Measurements from ENCODE around the gene XRCC1. TPM values are rescaled to one million over a fixed set of nuclear protein-coding genes. Genes with fewer than 3 reads are reported as not detected.
"Not testable (repeated sequence)": the region's sequence is repeated elsewhere in the genome, so short reads cannot be mapped to it uniquely, and the experiment has no call there.

XRCC1 gene
- total RNA-seq, 1 donor from 2014 or later: 10.5 TPM

GRCh38 chr19:43606569-43607229, 31.4 kb upstream of the XRCC1 start:
- peak; percentile 67 for DNase-seq (ENCODE audit: low read depth)
- H3K27me3 ChIP-seq (ENCODE audit: control insufficient read depth, insufficient read depth, low read length): no peaks in the 10 kb centered on the region
- TF ChIP-seq, protein P1, sequence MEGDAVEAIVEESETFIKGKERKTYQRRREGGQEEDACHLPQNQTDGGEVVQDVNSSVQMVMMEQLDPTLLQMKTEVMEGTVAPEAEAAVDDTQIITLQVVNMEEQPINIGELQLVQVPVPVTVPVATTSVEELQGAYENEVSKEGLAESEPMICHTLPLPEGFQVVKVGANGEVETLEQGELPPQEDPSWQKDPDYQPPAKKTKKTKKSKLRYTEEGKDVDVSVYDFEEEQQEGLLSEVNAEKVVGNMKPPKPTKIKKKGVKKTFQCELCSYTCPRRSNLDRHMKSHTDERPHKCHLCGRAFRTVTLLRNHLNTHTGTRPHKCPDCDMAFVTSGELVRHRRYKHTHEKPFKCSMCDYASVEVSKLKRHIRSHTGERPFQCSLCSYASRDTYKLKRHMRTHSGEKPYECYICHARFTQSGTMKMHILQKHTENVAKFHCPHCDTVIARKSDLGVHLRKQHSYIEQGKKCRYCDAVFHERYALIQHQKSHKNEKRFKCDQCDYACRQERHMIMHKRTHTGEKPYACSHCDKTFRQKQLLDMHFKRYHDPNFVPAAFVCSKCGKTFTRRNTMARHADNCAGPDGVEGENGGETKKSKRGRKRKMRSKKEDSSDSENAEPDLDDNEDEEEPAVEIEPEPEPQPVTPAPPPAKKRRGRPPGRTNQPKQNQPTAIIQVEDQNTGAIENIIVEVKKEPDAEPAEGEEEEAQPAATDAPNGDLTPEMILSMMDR (IDR thresholded peaks at IDR 0.05; ENCODE audit: insufficient read depth, low read length, severe bottlenecking): no peak
- no peak for FAIRE-seq
- H3K36me3 ChIP-seq (ENCODE audit: control insufficient read depth, insufficient read depth, low read length): peaks cover 1% of the 10 kb centered on the region
- no peak overlapping the region for H3K4me3 ChIP-seq (ENCODE audit: low read depth, low read length)

DNA sequence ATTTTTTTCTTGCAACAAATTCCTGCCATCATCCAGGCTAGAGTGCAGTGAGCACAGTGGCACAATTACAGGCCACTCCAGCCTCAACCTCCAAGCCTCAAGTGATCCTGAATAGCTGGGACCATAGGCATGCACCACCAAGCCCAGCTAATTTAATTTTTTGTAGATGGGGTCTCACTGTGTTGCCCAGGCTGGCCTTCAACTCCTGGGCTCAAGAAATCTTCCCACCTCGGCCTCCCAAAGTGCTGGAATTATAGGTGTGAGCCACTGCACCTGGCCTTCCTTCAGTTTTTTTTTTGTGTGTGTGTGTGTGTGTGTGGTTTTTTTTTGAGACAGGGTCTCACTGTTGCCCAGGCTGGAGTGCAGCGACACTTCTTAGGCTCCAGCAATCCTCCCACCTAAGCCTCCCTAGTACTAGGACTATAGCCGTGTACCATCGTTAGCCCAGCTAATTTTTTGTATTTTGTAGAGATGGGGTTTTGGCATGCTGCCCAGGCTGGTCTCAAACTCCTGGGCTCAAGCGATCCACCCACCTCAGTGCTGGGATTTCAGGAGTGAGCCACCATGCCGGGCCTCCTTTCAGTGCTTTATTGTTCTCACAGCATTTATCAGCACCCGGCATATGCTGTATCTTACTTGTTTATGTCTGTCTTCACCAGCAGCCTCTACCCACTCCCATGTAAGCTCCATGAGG, 30.7 kb upstream of the XRCC1 start:
- no peak overlapping the region for H3K4me3 ChIP-seq (ENCODE audit: low read depth, low read length)
- FAIRE-seq: no peak

GRCh38 chr19:43600326-43600725, 25.0 kb upstream of the XRCC1 start:
- H3K36me3 ChIP-seq (ENCODE audit: control insufficient read depth, insufficient read depth, low read length): peaks cover 14% of the 10 kb centered on the region
- not testable (repeated sequence) for DNase-seq (ENCODE audit: low read depth); H3K27me3 ChIP-seq (ENCODE audit: control insufficient read depth, insufficient read depth, low read length); H3K4me3 ChIP-seq (ENCODE audit: low read depth, low read length); FAIRE-seq

More for the DNA sequence above, 30.7 kb upstream of the XRCC1 start:
- TF ChIP-seq, protein P1 (IDR thresholded peaks at IDR 0.05; ENCODE audit: insufficient read depth, low read length, severe bottlenecking): no peak
- no peak for DNase-seq (ENCODE audit: low read depth)
- peaks cover 3% of the 10 kb centered on the region for H3K36me3 ChIP-seq (ENCODE audit: control insufficient read depth, insufficient read depth, low read length)
- no peaks in the 10 kb centered on the region for H3K27me3 ChIP-seq (ENCODE audit: control insufficient read depth, insufficient read depth, low read length)

- TF ChIP-seq, protein P1 (IDR thresholded peaks at IDR 0.05; ENCODE audit: insufficient read depth, low read length, severe bottlenecking): no peak
- Histone ChIP-seq H3K27me3 (ENCODE audit: control insufficient read depth, insufficient read depth, low read length) (no peaks in the 10 kb centered on the region), H3K36me3 (ENCODE audit: control insufficient read depth, insufficient read depth, low read length) (peaks cover 14% of the 10 kb centered on the region), H3K4me3 (ENCODE audit: low read depth, low read length) (no peak overlapping the region)
- DNase-seq (ENCODE audit: low read depth) (no peak), FAIRE-seq (no peak)
These were observed 24.4 kb upstream of the XRCC1 start for GRCh38 chr19:43599635-43600295.

DNA sequence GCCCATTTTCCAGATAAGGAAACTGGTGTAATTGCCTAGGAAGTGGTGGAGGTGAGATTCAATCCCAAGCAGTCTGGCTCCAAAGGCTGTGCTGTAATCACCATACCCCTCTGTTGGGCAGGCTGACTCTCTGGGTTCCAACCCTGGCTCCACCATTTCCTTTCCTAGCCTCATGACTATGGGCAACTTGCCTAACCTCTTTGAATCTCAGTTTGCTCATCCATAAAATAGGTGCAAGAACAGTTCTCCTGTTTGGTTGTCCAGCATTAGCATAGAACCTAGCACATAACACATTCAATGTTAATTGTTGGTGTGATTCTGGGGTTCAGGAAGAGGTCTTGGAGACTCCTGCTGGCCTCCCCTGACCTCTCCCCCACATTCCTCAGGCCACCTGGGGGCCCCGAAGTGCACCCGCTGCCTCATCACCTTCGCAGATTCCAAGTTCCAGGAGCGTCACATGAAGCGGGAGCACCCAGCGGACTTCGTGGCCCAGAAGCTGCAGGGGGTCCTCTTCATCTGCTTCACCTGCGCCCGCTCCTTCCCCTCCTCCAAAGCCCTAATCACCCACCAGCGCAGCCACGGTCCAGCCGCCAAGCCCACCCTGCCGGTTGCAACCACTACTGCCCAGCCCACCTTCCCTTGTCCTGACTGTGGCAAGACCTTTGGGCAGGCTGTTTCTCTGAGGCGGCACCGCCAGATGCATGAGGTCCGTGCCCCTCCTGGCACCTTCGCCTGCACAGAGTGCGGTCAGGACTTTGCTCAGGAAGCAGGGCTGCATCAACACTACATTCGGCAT, 23.3 kb upstream of the XRCC1 start:
- Histone ChIP-seq H3K4me3 (ENCODE audit: low read depth, low read length) (no peak overlapping the region), H3K27me3 (ENCODE audit: control insufficient read depth, insufficient read depth, low read length) (no peaks in the 10 kb centered on the region), H3K36me3 (ENCODE audit: control insufficient read depth, insufficient read depth, low read length) (peaks cover 18% of the 10 kb centered on the region)
- DNase-seq (ENCODE audit: low read depth): no peak
- TF ChIP-seq, protein P1 (IDR thresholded peaks at IDR 0.05; ENCODE audit: insufficient read depth, low read length, severe bottlenecking): no peak
- no peak for FAIRE-seq

Measured in bronchial epithelial cell (primary cell).